Measurements from ENCODE around the gene NAA40. TPM values are rescaled to one million over a fixed set of nuclear protein-coding genes. Genes with fewer than 3 reads are reported as not detected.

Gene NAA40
- total and polyA plus RNA-seq, 2 of the 13 experiments (the other 11 are each of a cell fraction or from before 2014, with no cell fraction given) = 11.1 to 17.9 TPM

GRCh38 chr11:63917692-63918506 lies 20.9 kb upstream of the NAA40 start (continued):
- TF ChIP-seq, protein P1, sequence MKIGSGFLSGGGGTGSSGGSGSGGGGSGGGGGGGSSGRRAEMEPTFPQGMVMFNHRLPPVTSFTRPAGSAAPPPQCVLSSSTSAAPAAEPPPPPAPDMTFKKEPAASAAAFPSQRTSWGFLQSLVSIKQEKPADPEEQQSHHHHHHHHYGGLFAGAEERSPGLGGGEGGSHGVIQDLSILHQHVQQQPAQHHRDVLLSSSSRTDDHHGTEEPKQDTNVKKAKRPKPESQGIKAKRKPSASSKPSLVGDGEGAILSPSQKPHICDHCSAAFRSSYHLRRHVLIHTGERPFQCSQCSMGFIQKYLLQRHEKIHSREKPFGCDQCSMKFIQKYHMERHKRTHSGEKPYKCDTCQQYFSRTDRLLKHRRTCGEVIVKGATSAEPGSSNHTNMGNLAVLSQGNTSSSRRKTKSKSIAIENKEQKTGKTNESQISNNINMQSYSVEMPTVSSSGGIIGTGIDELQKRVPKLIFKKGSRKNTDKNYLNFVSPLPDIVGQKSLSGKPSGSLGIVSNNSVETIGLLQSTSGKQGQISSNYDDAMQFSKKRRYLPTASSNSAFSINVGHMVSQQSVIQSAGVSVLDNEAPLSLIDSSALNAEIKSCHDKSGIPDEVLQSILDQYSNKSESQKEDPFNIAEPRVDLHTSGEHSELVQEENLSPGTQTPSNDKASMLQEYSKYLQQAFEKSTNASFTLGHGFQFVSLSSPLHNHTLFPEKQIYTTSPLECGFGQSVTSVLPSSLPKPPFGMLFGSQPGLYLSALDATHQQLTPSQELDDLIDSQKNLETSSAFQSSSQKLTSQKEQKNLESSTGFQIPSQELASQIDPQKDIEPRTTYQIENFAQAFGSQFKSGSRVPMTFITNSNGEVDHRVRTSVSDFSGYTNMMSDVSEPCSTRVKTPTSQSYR (CRISPR knock-in tag; IDR thresholded peaks at IDR 0.05; ENCODE audit: borderline replicate concordance) = peak; percentile 72; the same call in 1 of the 2 replicates
- TF ChIP-seq ZNF572 (CRISPR knock-in tag; IDR thresholded peaks at IDR 0.05) (no peak), BHLHE40 (IDR thresholded peaks at IDR 0.05; ENCODE audit: low read length) (peak; percentile 72)

- CTCF ChIA-PET (ENCODE audit: low intra/inter-chr PET ratio, low total read pairs) = no interaction called here
- DNase-seq (ENCODE audit: low spot score) (no peak), FAIRE-seq (no peak), ATAC-seq (no peak)
- Histone ChIP-seq H3K79me2 (ENCODE audit: insufficient read depth, low read length) (no peaks in the 10 kb centered on the region), H3K36me3 (replicated peaks in 1 of 2; ENCODE audit: control insufficient read depth in 1 of 2, insufficient read depth in 2 of 2, low read length in 2 of 2) (no peaks in the 10 kb centered on the region; a peak in 1 of 5 replicates), H3K9me3 (ENCODE audit: low read length) (no peaks in the 10 kb centered on the region), H3K4me2 (ENCODE audit: low read depth, low read length) (peak overlapping the region; percentile 74), H3K27ac (ENCODE audit: extremely low read length, insufficient read depth, low read length) (peak overlapping the region; percentile 82), H3K4me1 (ENCODE audit: insufficient read depth, low read length) (peaks cover 48% of the 10 kb centered on the region), H3K27me3 (ENCODE audit: control insufficient read depth in 1 of 2, insufficient read depth in 2 of 2, low read length in 2 of 2) (peaks cover 0 to 4% of the 10 kb centered on the region in 2 experiments; a peak in 2 of 5 replicates), H4K20me1 (ENCODE audit: insufficient read depth, low read length) (no peaks in the 10 kb centered on the region), H2AFZ (ENCODE audit: low read length) (no peak overlapping the region), H3K9ac (ENCODE audit: insufficient read depth, low read depth, low read length) (peak overlapping the region; percentile 52; the same call in 1 of the 2 replicates), H3K4me3 (replicated peaks in 1 of 3; ENCODE audit: insufficient read depth in 1 of 3, low read depth in 2 of 3, low read length in 3 of 3) (peak overlapping the region; percentile 59 to 84 (median 76))
- whole genome bisulfite sequencing (ENCODE audit: low lambda C conversion rate) = 38% methylated on average over 8 of the region's 9 CpGs
- BruUV-seq (replicated peaks) = no TSS peak
- intact Hi-C loops (cut with micrococcal nuclease; ENCODE audit: unreplicated experiment) (no loop called here), in situ Hi-C loops (cut with HindIII; ENCODE audit: extremely low pct_ligation_motif_present, low pct_unique_long_range_greater_than_20kb) (loop anchor here (10.0 kb wide), 1 partner anchor 154 kb away; the partner anchor contains the start of gene ZFTA)
- POLR2A ChIA-PET = interaction anchor here (1.8 kb wide), 1 partner anchor 46 kb away, joined by 4 read pairs; no protein-coding TSS in a partner anchor
- TF ChIP-seq MXD1 (CRISPR knock-in tag; IDR thresholded peaks at IDR 0.05) = no peak
- no peak for TF ChIP-seq NPAS2 (CRISPR knock-in tag; IDR thresholded peaks at IDR 0.05; ENCODE audit: borderline replicate concordance)
- TF ChIP-seq, protein P2, sequence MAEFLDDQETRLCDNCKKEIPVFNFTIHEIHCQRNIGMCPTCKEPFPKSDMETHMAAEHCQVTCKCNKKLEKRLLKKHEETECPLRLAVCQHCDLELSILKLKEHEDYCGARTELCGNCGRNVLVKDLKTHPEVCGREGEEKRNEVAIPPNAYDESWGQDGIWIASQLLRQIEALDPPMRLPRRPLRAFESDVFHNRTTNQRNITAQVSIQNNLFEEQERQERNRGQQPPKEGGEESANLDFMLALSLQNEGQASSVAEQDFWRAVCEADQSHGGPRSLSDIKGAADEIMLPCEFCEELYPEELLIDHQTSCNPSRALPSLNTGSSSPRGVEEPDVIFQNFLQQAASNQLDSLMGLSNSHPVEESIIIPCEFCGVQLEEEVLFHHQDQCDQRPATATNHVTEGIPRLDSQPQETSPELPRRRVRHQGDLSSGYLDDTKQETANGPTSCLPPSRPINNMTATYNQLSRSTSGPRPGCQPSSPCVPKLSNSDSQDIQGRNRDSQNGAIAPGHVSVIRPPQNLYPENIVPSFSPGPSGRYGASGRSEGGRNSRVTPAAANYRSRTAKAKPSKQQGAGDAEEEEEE (CRISPR knock-in tag; IDR thresholded peaks at IDR 0.05; ENCODE audit: borderline replicate concordance) = no peak
- TF ChIP-seq MIXL1 (CRISPR knock-in tag; IDR thresholded peaks at IDR 0.05) = no peak
- 0 out of 2 replicates have a peak, but pooled peaks have one; percentile 32 for TF ChIP-seq BRD4 (CRISPR knock-in tag; IDR thresholded peaks at IDR 0.05)
- TF ChIP-seq SKI (IDR thresholded peaks at IDR 0.05; ENCODE audit: partially characterized antibody) = no peak
Observed at GRCh38 chr11:63918507-63919191, 20.2 kb upstream of the NAA40 start.
